GM19240 (cell line): ENCODE measurements around the gene AP1S1.

Source experiments
- DNase-seq: peaks from one replicate; pipeline ENCODE4 v3.0.0; 2011; ENCODE audit warnings: low spot score; ENCODE audit not compliant: insufficient read length

The AP1S1 gene

DNA sequence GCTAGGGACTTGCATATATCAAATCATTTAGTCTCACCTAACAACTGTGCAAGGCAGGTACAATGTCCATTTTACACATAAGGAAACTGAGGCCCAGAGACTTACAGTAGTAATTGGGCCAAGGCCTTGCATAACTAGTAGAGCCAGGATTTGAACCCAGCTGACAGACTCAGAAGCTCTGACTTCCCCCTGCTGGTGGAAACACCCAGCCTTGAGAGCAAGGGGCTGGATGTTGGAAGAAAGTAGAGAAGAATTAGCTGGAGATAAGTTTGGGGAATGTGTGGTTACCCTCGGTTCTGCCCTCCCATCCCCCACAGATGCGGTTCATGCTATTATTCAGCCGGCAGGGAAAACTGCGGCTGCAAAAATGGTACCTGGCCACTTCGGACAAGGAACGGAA, 2.0 kb downstream of the AP1S1 start:
- no peak for DNase-seq

- no peak for DNase-seq
Measured at GRCh38 chr7:101156866-101157589, 2.8 kb downstream of the AP1S1 start.

DNA sequence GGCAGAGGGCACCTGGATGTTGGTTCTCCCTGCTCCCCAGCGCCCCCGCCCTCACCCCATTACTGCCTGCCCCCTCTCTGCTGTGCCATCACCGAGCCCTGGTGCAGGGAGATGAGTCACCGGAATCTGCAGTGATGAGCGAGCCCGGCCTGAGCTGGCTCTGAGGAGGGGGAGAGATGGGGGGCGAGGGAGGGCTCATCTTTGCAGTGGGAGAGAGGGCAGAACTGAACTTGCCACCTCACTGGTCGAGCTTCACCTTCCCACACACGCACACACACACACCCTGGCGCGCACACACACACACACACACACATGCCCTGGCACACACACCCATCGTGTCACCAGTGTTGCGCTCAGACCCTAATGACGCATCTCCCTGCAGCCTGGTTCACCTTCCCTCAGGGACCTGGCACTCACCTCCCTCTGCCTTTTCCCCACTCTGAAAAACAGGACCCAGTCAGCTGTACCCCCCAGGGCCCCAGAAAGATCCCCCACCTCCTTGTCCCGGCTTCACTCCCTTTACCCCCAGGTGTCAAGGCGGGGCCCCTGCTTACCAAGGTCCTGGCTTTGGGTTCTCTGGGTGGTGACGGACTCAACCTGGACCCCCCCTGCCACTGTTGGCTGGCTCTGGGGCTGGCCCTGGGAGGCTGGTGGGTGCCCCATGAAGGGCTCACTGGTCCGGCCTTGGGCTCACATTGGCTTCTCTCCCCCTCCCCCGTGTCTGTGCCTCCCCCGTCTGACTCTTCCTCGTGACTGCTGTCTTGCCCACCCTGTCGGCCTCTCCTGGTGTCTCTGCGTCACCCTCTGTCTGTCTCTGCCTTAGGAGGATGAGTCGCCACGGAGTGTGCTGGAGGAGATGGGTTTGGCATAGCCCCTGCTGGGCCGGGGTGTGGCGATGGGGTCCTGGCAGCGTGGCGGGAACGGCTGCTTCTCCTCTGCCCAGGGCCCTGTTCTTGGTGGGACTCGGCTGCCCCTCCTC, 5.7 kb downstream of the AP1S1 start:
- DNase-seq: no peak

GRCh38 chr7:101160910-101161309, 6.6 kb downstream of the AP1S1 start:
- no peak for DNase-seq

GRCh38 chr7:101161692-101162471, 7.6 kb downstream of the AP1S1 start:
- no peak for DNase-seq

DNA sequence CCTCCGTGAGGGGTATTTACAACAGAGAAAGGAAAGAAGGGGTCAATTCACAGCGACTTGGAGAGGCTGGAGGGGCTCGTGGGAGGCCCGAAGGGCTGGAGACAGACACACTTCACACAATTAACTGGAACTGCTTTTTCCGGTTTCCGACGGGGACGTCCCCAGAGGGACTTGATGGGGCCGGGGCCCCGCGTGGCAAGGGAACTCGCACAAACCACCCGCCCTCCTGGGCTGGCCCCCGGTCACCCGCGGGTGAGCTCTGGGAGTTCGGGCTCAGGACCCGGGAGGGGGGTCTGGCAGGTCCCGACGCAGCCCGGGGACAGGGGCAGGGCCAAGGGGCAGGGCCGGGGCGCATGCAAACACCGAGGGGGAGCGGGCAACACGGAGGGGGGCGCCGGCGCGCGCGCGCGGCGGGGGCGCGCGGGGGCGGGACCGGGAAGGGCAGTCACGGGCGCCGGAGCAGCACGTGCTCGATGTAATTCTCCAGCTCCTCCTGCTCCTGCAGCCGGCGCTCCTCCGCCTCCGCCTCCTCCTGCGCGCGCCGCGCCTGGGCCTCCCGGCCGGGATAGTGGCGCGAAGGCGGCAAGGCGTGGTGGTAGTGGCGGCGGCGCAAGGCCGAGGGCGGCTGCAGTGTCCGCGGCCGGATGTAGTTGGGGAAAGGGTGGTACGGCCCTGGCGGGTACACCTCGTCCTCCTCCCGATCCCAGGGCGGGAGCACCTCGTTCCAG, 8.4 kb downstream of the AP1S1 start:
- no peak for DNase-seq

- no peak for DNase-seq
Measured at GRCh38 chr7:101163279-101164070, 9.2 kb downstream of the AP1S1 start.

DNA sequence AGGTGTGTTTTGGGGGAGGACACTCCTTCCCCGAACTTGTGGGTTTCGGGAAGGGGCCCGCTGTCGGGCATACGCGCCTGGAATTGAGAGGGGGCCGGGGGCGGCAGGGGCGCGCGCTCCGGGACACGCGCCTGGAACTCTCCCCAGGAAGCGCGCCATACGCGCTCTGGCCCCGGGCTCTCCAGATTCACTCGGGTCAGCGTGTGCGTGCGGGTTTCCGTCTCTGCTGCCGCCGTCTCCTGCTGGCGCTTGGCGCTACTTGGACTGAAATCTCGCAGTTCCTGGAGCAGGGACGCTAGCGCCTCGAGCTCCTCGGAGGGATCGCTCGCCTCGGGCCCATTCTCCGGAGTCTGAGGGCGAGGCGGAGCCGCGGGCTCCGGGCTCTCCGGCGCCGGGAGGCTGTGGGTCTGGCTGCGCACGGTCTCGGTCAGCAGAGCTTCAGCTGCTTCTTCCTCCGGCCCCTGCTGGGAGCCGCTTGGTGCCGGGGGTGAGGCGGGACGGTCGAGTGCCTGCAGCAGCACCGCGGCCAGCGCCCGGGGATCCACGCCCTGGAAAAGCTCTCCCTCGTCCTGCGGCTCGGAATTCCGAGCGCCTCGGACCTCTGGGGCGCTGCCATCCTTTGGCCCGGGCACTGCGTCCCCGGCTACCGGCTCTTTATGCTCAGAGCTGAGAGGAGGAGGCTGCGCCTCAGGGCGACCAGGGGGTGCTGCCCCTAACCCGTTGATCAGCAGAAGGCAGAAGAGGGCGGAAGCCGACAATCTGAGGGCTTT, 10.0 kb downstream of the AP1S1 start:
- no peak for DNase-seq

DNA sequence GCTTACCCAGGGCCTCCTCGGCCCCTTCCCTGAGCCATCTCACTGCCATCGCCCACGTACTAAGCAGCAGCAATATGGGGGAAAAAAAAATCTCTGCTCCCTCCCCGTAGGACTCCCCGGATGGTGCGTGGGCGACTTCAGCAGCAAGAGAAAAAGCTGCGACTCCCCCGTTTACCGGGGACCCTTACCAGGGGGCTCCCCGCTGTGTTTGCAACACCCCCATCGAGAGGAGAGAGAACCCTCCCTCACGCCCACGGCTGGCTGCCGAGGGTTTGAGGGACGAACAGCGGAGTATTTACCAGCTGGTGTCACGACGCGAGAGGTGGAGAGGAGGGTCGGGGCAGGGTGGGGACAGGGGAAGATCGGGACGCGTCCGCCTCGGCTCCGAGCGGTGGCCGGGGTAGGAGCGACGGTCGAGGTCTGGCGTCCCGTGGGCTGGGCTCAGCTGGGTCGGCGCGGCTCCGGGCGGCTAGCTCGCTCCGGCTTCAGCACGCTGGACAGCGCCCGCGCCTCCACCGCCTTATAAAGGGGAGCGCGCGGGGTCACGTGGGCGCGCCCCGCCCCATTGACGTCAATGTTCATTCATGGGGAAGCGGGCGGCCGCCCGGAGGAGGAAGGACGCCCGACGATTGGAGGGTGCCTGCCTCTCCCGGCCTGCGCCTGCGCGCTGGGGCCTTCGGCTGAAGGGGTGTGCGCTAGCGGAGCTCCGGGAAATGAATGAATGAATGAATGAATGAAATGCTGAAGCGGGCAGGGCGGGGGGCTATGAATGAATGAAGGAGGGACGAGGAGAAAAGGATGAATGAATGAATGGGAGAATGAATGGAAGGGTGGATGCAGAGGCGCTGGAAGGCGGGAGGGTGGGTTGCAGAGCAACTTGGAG, 11.0 kb downstream of the AP1S1 start, which contains the start of gene VGF:
VGF (minus strand) TSS at position 495 of the 883 bp plus-strand sequence. CDS start 726 bp downstream, outside the sequence.
- DNase-seq: peak; percentile 94

DNA sequence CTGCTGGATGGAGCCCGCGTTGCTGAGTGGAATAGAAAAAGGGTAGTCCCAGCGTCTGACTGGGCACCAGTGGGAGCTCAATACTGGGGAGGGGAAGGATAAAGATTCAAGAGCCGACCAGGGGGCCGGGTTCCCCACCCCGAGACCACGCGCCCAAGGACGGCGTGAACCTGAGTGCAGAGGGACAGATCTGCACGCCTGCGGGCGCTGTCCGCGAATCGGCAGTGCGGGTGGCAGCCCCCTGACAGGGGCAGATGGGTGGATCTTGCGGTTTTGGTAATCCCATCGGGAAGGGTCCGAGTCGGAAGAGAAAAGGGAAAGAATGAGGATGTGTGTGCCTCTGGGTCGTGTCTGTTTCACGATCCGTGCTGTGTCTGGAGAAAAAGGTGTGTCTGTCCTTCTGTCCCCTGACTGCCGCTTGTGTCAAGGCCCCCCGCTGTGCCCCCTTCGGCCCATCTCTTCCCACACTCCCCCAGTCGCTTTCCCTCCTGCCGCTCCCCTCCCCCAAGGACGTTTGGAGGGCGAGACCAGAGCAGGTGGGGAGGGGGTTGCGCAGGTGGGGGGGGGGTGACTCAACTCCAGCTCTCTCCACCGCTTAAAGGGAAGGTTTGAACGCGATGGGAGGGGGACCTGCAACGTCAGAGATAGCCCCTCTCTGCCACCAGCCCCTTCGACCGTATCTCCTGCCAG, 11.8 kb downstream of the AP1S1 start:
- no peak for DNase-seq

DNA sequence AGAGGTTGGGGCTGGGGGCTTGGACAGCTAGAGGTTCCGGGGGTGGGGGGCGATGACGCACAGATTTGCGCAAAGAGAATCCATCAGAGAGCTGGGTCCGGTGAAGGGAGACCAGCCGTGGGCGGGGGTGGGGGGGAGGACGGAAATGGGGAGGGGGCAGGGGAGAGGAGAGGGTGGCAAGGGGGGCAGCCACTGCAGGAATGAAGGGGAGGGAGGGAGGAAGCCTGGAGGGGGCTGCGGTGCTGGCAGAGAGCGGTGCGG, 12.3 kb downstream of the AP1S1 start:
- no peak for DNase-seq

DNA sequence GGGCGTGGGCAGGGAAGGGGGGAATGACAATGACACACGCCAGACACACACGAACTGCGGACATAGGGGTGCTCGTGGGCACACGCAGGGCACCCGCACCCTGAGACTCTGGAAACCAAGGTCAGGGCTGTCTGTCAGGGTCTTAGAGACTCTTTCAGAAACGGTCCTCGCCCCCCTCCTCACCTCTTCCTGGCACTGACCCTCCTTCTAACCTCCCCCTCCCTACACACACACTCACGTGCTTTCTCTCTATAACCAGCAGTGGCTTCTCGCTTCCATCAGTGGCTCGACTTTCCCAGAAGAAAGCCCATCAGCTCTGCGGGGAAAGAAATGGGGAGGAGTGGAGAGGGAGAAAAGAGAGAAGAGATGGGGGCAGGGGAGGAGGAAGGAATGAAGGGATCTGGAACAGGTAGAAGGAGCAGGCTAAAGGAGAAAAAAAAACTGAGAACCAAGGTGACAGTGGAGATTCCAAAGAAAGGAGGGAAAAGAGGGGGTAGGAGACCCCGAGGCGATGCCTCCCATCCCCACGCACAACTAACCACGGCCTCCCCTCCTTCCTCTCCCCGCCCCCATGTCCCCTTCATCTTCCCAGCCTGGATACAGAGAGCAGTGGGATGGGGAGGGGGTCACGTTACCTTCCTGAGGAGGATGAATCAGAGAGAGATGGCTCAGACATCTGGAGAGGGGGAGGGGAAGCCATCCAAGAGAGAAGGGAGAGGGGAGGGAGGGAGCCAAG, 12.8 kb downstream of the AP1S1 start:
- no peak for DNase-seq

DNA sequence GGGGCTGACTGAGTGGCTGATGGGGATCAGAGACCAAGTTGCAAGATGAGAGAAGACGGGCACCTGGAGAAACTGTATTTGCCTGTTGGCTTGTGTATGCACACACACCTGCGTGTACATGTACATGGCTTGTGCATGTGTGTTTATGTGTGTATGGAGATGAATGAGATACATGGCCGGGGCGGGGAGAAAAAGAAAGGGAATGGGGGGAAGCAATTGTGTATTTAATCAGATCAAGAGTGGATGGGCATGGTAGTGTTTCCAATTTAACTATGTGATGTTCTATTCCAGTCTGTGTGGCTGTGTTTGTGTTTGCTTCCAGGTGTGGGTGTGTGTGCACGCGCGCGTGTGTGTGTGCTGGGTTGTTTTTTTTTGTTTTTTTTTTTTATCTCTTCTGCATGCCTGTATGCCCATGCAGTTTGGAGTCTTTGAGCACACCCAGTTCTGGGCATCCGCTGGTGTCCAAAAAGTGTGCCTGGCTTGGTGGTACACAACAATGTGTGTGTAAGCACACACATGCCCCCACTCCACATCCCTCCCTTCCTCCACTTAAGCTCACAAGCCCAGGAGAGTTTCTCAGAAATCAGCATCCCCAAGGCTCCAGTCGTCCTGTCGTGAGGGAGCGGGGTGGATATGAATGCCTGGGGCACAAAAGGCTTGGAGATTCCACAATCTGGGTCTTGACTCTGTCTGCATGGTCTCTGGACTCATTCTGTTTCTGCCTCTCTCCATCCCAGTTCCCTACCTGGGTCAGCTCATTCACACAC, 13.6 kb downstream of the AP1S1 start:
- DNase-seq: no peak

GRCh38 chr7:101168412-101169049, 14.3 kb downstream of the AP1S1 start:
- no peak for DNase-seq

DNA sequence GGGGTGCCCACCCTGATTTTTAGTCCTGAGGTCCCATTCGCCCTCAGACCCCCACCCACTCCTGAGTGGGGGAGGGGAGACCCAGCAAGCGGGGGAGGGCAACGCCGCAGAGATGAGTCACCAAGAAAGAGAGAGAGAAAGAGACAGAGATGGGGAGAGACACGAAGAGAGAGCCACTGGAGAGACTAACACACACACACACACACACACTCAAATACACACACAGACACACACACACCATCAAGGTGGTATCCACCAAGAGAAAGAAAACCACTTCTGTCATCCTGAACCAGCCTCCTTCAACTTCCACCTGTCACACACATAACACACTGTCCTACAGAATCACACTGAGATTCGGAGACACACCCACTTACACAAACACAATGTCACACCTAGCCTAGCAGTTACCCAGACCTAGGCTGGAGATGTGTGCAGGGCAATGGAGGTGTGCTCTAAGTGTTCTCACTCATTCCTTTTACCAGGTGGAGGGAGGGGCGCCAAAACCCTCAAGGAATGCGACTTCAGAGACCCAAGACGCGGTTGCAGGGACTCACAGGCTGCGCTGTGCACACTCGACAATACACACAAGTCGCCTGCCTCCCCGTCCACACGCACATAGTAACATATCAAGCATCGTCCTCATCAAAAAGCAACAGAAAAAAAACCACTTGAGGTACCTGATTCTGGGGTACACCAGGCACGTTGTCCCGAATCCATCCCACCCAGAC, 15.0 kb downstream of the AP1S1 start:
- no peak for DNase-seq
